PC-9 (cell line): ENCODE data around the gene LINC00237. TPM values are rescaled to one million over a fixed set of nuclear protein-coding genes. Genes with fewer than 3 reads are reported as not detected.
A peak's percentile ranks its signal among the peaks of the same experiment; 100 is the strongest.

Experiments
- BruUV-seq: library from RNA; stranded (reverse); fragments of 400-500 nt; replicated peaks from 2 replicates; lab custom pipeline; 2021; lab: Mats Ljungman, UMichigan
- CTCF ChIA-PET: fragments of 300-600 bp; sonication (Branson Sonifier 250); formaldehyde crosslinking; loops from one replicate; lab custom pipeline; 2022; ENCODE audit warnings: antibody characterized with exemption; lab: Charles Lee
- POLR2A ChIA-PET: fragments of 300-600 bp; sonication (Branson Sonifier 250); formaldehyde crosslinking; loops from one replicate; lab custom pipeline; 2022; ENCODE audit warnings: antibody characterized with exemption; ENCODE audit not compliant: unreplicated experiment; lab: Charles Lee
- DNase-seq, 2 experiments: peaks; one replicate each; pipeline versions ENCODE4 v3.0.0 to v3.0.0-alpha.2; 2015 to 2022; ENCODE audit warnings: mixed read lengths in 1 of 2
- H2AFZ ChIP-seq: fragments of 200-600 bp; sonication (generic); 2 replicates; pipeline ENCODE4 v1.8.1; 2017; ENCODE audit warnings: antibody characterized with exemption
- H3F3A ChIP-seq: fragments of 200-600 bp; sonication (generic); 2 replicates; pipeline ENCODE4 v1.8.1; 2017; ENCODE audit warnings: antibody characterized with exemption, mild to moderate bottlenecking, low read depth; ENCODE audit not compliant: insufficient read depth
- H3K27ac ChIP-seq: fragments of 200-600 bp; sonication (generic); 2 replicates; pipeline ENCODE4 v1.6.1; 2016; ENCODE audit warnings: mixed run types
- H3K27me3 ChIP-seq: fragments of 200-600 bp; sonication (generic); 2 replicates; pipeline ENCODE4 v1.6.1; 2016; ENCODE audit warnings: low read depth, mixed run types; ENCODE audit not compliant: insufficient read depth
- H3K36me3 ChIP-seq: fragments of 200-600 bp; sonication (generic); 2 replicates; pipeline ENCODE4 v1.6.1; 2016; ENCODE audit warnings: low read depth, mixed run types
- H3K4me1 ChIP-seq: fragments of 200-600 bp; sonication (generic); replicated peaks from 2 replicates; pipeline ENCODE4 v1.6.1; 2016; ENCODE audit warnings: mixed run types; ENCODE audit not compliant: insufficient read depth
- H3K4me2 ChIP-seq: fragments of 200-600 bp; sonication (generic); 2 replicates; pipeline ENCODE4 v1.6.1; 2017; ENCODE audit warnings: mixed run types
- H3K4me3 ChIP-seq: fragments of 200-600 bp; sonication (generic); 2 replicates; pipeline ENCODE4 v1.6.1; 2016; ENCODE audit warnings: mixed run types
- H3K79me2 ChIP-seq: fragments of 200-600 bp; sonication (generic); 2 replicates; pipeline ENCODE4 v1.6.1; 2017; ENCODE audit warnings: low read depth, mixed run types
- H3K9me2 ChIP-seq: fragments of 200-600 bp; sonication (generic); 2 replicates; pipeline ENCODE4 v1.8.1; 2017; ENCODE audit warnings: mild to moderate bottlenecking; ENCODE audit not compliant: insufficient read depth
- H3K9me3 ChIP-seq: fragments of 200-600 bp; sonication (generic); 2 replicates; pipeline ENCODE4 v1.8.1; 2016; ENCODE audit warnings: low read depth; ENCODE audit not compliant: insufficient read depth
- H4K20me1 ChIP-seq: fragments of 200-600 bp; sonication (generic); 2 replicates; pipeline ENCODE4 v1.8.1; 2017; ENCODE audit not compliant: insufficient read depth
- EZH2 ChIP-seq: fragments of 200-600 bp; sonication (generic); IDR thresholded peaks from 2 replicates; pipeline ENCODE4 v1.8.0; 2017; ENCODE audit warnings: antibody characterized with exemption, low read depth
- intact Hi-C: fragments of 100-400 bp; cut with micrococcal nuclease; formaldehyde crosslinking; loops from one replicate; pipeline ENCODE4 v1.10.0; 2022; ENCODE audit not compliant: unreplicated experiment
- total RNA-seq: library from RNA; stranded (reverse); gene quantifications from 2 replicates; pipeline ENCODE4 v1.2.3, GENCODE V29; 2021
- TF ChIP-seq, protein P1 (sequence below): fragments of 200-600 bp; sonication (generic); conservative IDR thresholded peaks from 2 replicates; pipeline ENCODE4 v1.6.1; 2017; ENCODE audit warnings: mixed run types, antibody characterized with exemption, mild to moderate bottlenecking, moderate library complexity

LINC00237 gene
- total RNA-seq, 1 experiment from 2014 or later: not detected

DNA sequence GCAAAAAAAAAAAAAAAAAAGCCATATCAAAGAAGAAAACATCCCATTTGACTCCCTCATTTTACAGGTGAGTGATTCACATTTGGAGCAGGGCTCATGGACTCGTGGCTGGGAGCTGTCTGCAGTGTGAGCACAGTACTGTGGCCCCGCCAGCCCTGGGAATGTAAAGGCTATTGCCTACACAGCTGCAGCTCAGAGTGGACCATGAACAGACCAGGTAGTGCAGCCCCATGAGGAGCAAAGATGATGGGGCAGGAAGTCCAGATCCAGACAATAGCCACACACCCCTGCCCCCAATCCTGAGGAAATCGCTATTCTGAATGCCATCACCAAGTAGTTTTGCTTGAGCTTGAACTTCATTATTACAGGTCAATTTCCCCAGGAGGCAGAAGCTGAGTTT, 55.4 kb downstream of the LINC00237 start:
- no peak overlapping the region for H3K4me3 ChIP-seq
- no peak for DNase-seq
- CTCF ChIA-PET: no interaction called here
- no peaks in the 10 kb centered on the region for H3K9me2 ChIP-seq
- peaks cover 54% of the 10 kb centered on the region for H3K27me3 ChIP-seq
- intact Hi-C loops: no loop called here
- H2AFZ ChIP-seq: no peak overlapping the region
- no peak overlapping the region for H3K27ac ChIP-seq
- TF ChIP-seq, protein P1, sequence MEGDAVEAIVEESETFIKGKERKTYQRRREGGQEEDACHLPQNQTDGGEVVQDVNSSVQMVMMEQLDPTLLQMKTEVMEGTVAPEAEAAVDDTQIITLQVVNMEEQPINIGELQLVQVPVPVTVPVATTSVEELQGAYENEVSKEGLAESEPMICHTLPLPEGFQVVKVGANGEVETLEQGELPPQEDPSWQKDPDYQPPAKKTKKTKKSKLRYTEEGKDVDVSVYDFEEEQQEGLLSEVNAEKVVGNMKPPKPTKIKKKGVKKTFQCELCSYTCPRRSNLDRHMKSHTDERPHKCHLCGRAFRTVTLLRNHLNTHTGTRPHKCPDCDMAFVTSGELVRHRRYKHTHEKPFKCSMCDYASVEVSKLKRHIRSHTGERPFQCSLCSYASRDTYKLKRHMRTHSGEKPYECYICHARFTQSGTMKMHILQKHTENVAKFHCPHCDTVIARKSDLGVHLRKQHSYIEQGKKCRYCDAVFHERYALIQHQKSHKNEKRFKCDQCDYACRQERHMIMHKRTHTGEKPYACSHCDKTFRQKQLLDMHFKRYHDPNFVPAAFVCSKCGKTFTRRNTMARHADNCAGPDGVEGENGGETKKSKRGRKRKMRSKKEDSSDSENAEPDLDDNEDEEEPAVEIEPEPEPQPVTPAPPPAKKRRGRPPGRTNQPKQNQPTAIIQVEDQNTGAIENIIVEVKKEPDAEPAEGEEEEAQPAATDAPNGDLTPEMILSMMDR: no peak
- TF ChIP-seq EZH2: no peak
- no peaks in the 10 kb centered on the region for H3K79me2 ChIP-seq
- H3K36me3 ChIP-seq: no peaks in the 10 kb centered on the region
- no peaks in the 10 kb centered on the region for H4K20me1 ChIP-seq
- no TSS peak for BruUV-seq
- H3F3A ChIP-seq: no peaks in the 10 kb centered on the region
- H3K4me2 ChIP-seq: no peak overlapping the region
- H3K4me1 ChIP-seq: no peaks in the 10 kb centered on the region
- H3K9me3 ChIP-seq: no peaks in the 10 kb centered on the region
- POLR2A ChIA-PET: no interaction called here

DNA sequence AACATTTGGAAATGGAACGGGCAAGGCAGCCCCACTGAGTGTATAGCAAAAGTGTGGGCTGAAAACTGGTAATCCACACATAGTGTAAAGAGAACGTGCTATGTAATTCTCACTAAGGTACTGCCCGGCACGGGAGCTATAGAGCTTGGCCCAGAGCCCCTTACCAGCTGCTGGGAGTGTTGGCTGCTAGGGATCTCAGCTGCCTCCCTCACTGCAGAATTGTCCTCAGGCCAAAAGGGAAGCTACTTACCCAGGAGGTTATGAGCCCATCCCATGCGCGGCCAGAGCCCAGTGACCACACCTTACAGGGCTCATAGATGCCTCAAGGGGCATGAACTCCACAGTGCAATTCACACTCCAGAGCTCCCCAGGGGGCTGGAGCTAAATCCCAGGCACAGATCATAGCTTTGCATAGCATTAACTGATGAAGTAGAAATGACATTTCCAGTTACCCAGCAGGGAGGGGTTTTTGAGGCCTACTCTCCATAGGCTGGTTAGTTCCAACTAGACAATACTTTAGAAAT, 56.8 kb downstream of the LINC00237 start:
- BruUV-seq: no TSS peak
- no peak overlapping the region for H3K27ac ChIP-seq
- CTCF ChIA-PET: no interaction called here

DNA sequence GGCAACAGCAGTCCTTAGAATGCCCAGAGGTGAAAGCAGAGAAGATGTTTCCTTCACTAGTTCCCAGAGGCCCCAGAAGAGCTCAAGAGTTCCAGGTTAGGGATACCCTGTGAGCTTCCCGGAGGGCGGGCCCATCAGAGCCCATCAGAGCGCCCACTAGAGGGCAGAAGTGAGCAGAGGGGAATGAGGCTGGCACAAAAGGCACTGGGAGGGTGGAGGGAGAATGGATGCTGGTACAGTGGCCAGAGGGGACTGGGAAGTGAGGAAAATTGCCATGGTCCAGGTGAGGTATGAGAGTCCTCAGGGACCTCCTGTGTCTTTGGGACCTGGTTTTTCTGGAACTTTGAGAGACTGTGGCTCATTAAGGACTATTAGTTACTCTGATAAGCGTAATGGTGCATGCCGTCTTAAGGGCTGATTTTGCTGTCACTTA, 57.3 kb downstream of the LINC00237 start:
- Histone ChIP-seq H3K36me3 (no peaks in the 10 kb centered on the region), H3K79me2 (no peaks in the 10 kb centered on the region), H2AFZ (no peak overlapping the region), H3F3A (no peaks in the 10 kb centered on the region), H3K27me3 (peaks cover 58% of the 10 kb centered on the region), H4K20me1 (no peaks in the 10 kb centered on the region), H3K4me2 (no peak overlapping the region), H3K9me3 (no peaks in the 10 kb centered on the region), H3K27ac (no peak overlapping the region), H3K4me1 (no peaks in the 10 kb centered on the region), H3K9me2 (no peaks in the 10 kb centered on the region), H3K4me3 (no peak overlapping the region)
- intact Hi-C loops: loop anchor here (2.0 kb wide), 1 partner anchor 456 kb away; no protein-coding TSS in a partner anchor
- TF ChIP-seq, protein P1: peak; percentile 74
- TF ChIP-seq EZH2: no peak
- peak in 1 of 2 experiments; percentile 39 for DNase-seq
- no TSS peak for BruUV-seq
- ChIA-PET CTCF (interaction anchor here (0.6 kb wide), 2 partner anchors 13 to 104 kb away, joined by 3 read pairs; no protein-coding TSS in a partner anchor), POLR2A (no interaction called here)

More for the DNA sequence above, 56.8 kb downstream of the LINC00237 start:
- Histone ChIP-seq H3K27me3 (peaks cover 58% of the 10 kb centered on the region), H4K20me1 (no peaks in the 10 kb centered on the region), H3F3A (no peaks in the 10 kb centered on the region), H3K4me2 (no peak overlapping the region), H3K36me3 (no peaks in the 10 kb centered on the region), H3K79me2 (no peaks in the 10 kb centered on the region), H3K9me2 (no peaks in the 10 kb centered on the region), H3K9me3 (no peaks in the 10 kb centered on the region), H3K4me3 (no peak overlapping the region), H2AFZ (no peak overlapping the region), H3K4me1 (no peaks in the 10 kb centered on the region)
- intact Hi-C loops: loop anchor here (2.0 kb wide), 1 partner anchor 455 kb away; no protein-coding TSS in a partner anchor
- no peak for TF ChIP-seq EZH2
- TF ChIP-seq, protein P1: no peak
- POLR2A ChIA-PET: no interaction called here
- DNase-seq: no peak
